HCT116 (cell line): Measurements from ENCODE around the gene RASGRF1. TPM values are rescaled to one million over a fixed set of nuclear protein-coding genes. Genes with fewer than 3 reads are reported as not detected.

Source experiments
- ATAC-seq: fragments of 200-7000 bp; cut with Tn5 transposase; 2 replicates; pipeline ENCODE4 v1.9.1; 2020; ENCODE audit warnings: mild to moderate bottlenecking, moderate library complexity
- BruUV-seq: library from RNA; stranded (reverse); fragments of 400-500 nt; replicated peaks from 2 replicates; lab custom pipeline; 2021; lab: Mats Ljungman, UMichigan
- CTCF ChIA-PET: fragments of 300-600 bp; sonication (Branson Sonifier 250); formaldehyde crosslinking; loops from one replicate; lab custom pipeline; 2021; ENCODE audit warnings: antibody characterized with exemption; lab: Charles Lee
- POLR2A ChIA-PET: fragments of 300-600, 350-600 bp; sonication (Branson Sonifier 250); formaldehyde crosslinking; loops from one replicate; lab custom pipeline; 2021; ENCODE audit warnings: antibody characterized with exemption; lab: Charles Lee
- RAD21 ChIA-PET, 2 experiments: fragments of 300-600 bp; sonication (Branson Sonifier 250); formaldehyde crosslinking; loops; one replicate each; lab custom pipeline; 2023; ENCODE audit warnings: low total read pairs in 2 of 2; ENCODE audit not compliant: uncharacterized antibody in 2 of 2, unreplicated experiment in 2 of 2, low non-redundant PET in 1 of 2; lab: Charles Lee
- DNase-seq: peaks from one replicate; pipeline ENCODE4 v3.0.0-alpha.2; 2010; ENCODE audit warnings: low read depth, low spot score
- H2AFZ ChIP-seq: fragments of 200-600 bp; shearing (Covaris generic), sonication (generic); 2 replicates; pipeline ENCODE4 v1.6.1; 2017; ENCODE audit warnings: low read depth, mixed run types, mixed read lengths, antibody characterized with exemption, low read length; ENCODE audit not compliant: poor library complexity, severe bottlenecking
- H3K27ac ChIP-seq: 2 replicates; pipeline ENCODE4 v1.5.1; 2012; ENCODE audit warnings: low read depth, low read length
- H3K27me3 ChIP-seq: fragments of 200-600 bp; sonication (generic); 2 replicates; pipeline ENCODE4 v1.6.1; 2016; ENCODE audit warnings: mixed run types, low read length, mixed read lengths; ENCODE audit not compliant: insufficient read depth
- H3K36me3 ChIP-seq, 2 experiments: fragments of 200-500 bp in 1 of 2; fragments of 200-600 bp in 1 of 2; sonication (Bioruptor generic) in 1 of 2; sonication (generic) in 1 of 2; 2 replicates each; pipeline versions ENCODE4 v1.5.1 to v1.6.1; 2014 to 2016; ENCODE audit warnings: low read length in 2 of 2, inconsistent platforms in 1 of 2, mixed read lengths in 1 of 2, mixed run types in 1 of 2; ENCODE audit not compliant: insufficient read depth in 2 of 2, control insufficient read depth in 1 of 2
- H3K4me1 ChIP-seq, 2 experiments: fragments of 200-600 bp in 1 of 2; sonication (generic) in 1 of 2; 2 replicates each; pipeline versions ENCODE4 v1.5.1 to v1.6.1; 2012 to 2017; ENCODE audit warnings: low read length in 2 of 2, inconsistent platforms in 1 of 2, mild to moderate bottlenecking in 1 of 2, mixed read lengths in 1 of 2, mixed run types in 1 of 2, moderate library complexity in 1 of 2; ENCODE audit not compliant: insufficient read depth in 2 of 2, control insufficient read depth in 1 of 2
- H3K4me2 ChIP-seq: fragments of 200-600 bp; sonication (generic); 2 replicates; pipeline ENCODE4 v1.6.1; 2017; ENCODE audit warnings: mixed run types, low read length, mixed read lengths
- H3K4me3 ChIP-seq, 2 experiments: fragments of 200-600 bp in 1 of 2; sonication (generic) in 1 of 2; replicated peaks in 1 of 2; 2 replicates each; pipeline ENCODE4 v1.5.1; 2011 to 2016; ENCODE audit warnings: low read length in 2 of 2, control low read depth in 1 of 2, low read depth in 1 of 2, mild to moderate bottlenecking in 1 of 2, mixed read lengths in 1 of 2, mixed run types in 1 of 2
- H3K79me2 ChIP-seq: fragments of 200-600 bp; sonication (generic); 2 replicates; pipeline ENCODE4 v1.6.1; 2017; ENCODE audit warnings: mild to moderate bottlenecking, mixed run types, low read length, moderate library complexity, mixed read lengths; ENCODE audit not compliant: insufficient read depth
- H3K9ac ChIP-seq: fragments of 200-600 bp; sonication (generic); 2 replicates; pipeline ENCODE4 v1.6.1; 2016; ENCODE audit warnings: low read length, mixed read lengths
- H3K9me2 ChIP-seq: fragments of 200-600 bp; sonication (generic), shearing (Covaris generic); 2 replicates; pipeline ENCODE4 v1.6.1; 2017; ENCODE audit warnings: mixed run types, mild to moderate bottlenecking, moderate library complexity; ENCODE audit not compliant: insufficient read depth
- H3K9me3 ChIP-seq, 2 experiments: fragments of 200-500 bp in 1 of 2; fragments of 200-600 bp in 1 of 2; sonication (Bioruptor generic) in 1 of 2; sonication (generic) in 1 of 2; 2 replicates each; pipeline ENCODE4 v1.6.1; 2014 to 2017; ENCODE audit warnings: low read length in 2 of 2, mixed read lengths in 2 of 2, inconsistent platforms in 1 of 2, low read depth in 1 of 2, mild to moderate bottlenecking in 1 of 2, mixed run types in 1 of 2, moderate library complexity in 1 of 2; ENCODE audit not compliant: control insufficient read depth in 1 of 2, insufficient read depth in 1 of 2
- H4K20me1 ChIP-seq: fragments of 200-600 bp; sonication (generic), shearing (Covaris generic); 2 replicates; pipeline ENCODE4 v1.6.1; 2017; ENCODE audit warnings: mixed run types, mild to moderate bottlenecking, moderate library complexity; ENCODE audit not compliant: insufficient read depth
- CTCF ChIP-seq, 3 experiments: fragments of 200-600 bp in 1 of 3; sonication (generic) in 1 of 3; IDR thresholded peaks in 2 of 3; conservative IDR thresholded peaks in 1 of 3; 2 replicates each; pipeline ENCODE4 v1.5.1; 2012 to 2017; ENCODE audit warnings: low read depth in 2 of 3, low read length in 2 of 3, antibody characterized with exemption in 1 of 3, borderline replicate concordance in 1 of 3, control low read depth in 1 of 3, mild to moderate bottlenecking in 1 of 3, mixed read lengths in 1 of 3, mixed run types in 1 of 3, moderate library complexity in 1 of 3; ENCODE audit not compliant: insufficient read depth in 1 of 3
- ELF1 ChIP-seq: IDR thresholded peaks from 2 replicates; pipeline ENCODE4 v1.6.1; 2012; ENCODE audit warnings: low read depth, borderline replicate concordance
- EZH2 ChIP-seq: fragments of 200-600 bp; sonication (generic); IDR thresholded peaks from 2 replicates; pipeline ENCODE4 v1.6.1; 2017; ENCODE audit warnings: antibody characterized with exemption, mixed run types
- JUND ChIP-seq: IDR thresholded peaks from 2 replicates; pipeline ENCODE4 v1.6.1; 2012
- REST ChIP-seq: IDR thresholded peaks from 2 replicates; pipeline ENCODE4 v1.6.1; 2012; ENCODE audit warnings: low read depth
- YY1 ChIP-seq: IDR thresholded peaks from 2 replicates; pipeline ENCODE4 v1.6.1; 2011; ENCODE audit warnings: low read length, low read depth, moderate library complexity, mild to moderate bottlenecking; ENCODE audit not compliant: insufficient replicate concordance; ENCODE audit errors: extremely low read depth
- intact Hi-C: fragments of 100-400 bp; cut with micrococcal nuclease; formaldehyde crosslinking; loops from 2 replicates; pipeline ENCODE4 v1.10.0; 2022
- total RNA-seq: library from RNA; stranded (reverse); gene quantifications from one replicate; pipeline ENCODE4 v1.2.1, GENCODE V29; 2021; ENCODE audit not compliant: unreplicated experiment

The RASGRF1 gene
- total RNA-seq, 1 experiment from 2014 or later, result 2.4 TPM

GRCh38 chr15:79058260-79058850, 32.2 kb downstream of the RASGRF1 start (continued):
- no peak for TF ChIP-seq REST
- TF ChIP-seq ELF1, result no peak

- no peaks in the 10 kb centered on the region for H4K20me1 ChIP-seq
- intact Hi-C loops, result no loop called here
- peaks cover 31% of the 10 kb centered on the region for H3K27me3 ChIP-seq
- POLR2A ChIA-PET, result no interaction called here
- H3K4me3 ChIP-seq, result no peak overlapping the region
- ATAC-seq (no peak), DNase-seq (no peak)
- H3K4me2 ChIP-seq, result no peak overlapping the region
- H3K79me2 ChIP-seq, result no peaks in the 10 kb centered on the region
- H3K9me3 ChIP-seq, result no peaks in the 10 kb centered on the region
- TF ChIP-seq JUND (no peak), CTCF (IDR thresholded peaks at IDR 0.05 in 2 of 3, conservative IDR thresholded peaks at IDR 0.05 in 1 of 3; ENCODE audit: borderline replicate concordance in 1 of 3, insufficient read depth in 1 of 3, low read depth in 2 of 3, low read length in 2 of 3) (no peak), YY1 (no peak), ELF1 (no peak), EZH2 (no peak)
- H2AFZ ChIP-seq, result no peak overlapping the region
- H3K9ac ChIP-seq, result no peak overlapping the region
- H3K27ac ChIP-seq, result no peak overlapping the region
- RAD21 ChIA-PET, result no interaction called here
- no peaks in the 10 kb centered on the region for H3K4me1 ChIP-seq
- CTCF ChIA-PET, result no interaction called here
- no peaks in the 10 kb centered on the region for H3K36me3 ChIP-seq
- BruUV-seq, result no TSS peak
- no peaks in the 10 kb centered on the region for H3K9me2 ChIP-seq
Observed at GRCh38 chr15:79057050-79057449, 33.5 kb downstream of the RASGRF1 start.
